H1 (cell line): ENCODE data around the gene TMEM222. TPM values are rescaled to one million over a fixed set of nuclear protein-coding genes. Genes with fewer than 3 reads are reported as not detected.

Experiments
- ASH2L ChIP-seq: fragments of 200-600, 300-600 bp; sonication (generic); IDR thresholded peaks from one replicate; pipeline ENCODE4 v1.7.1; 2017; ENCODE audit warnings: low read length
- BACH1 ChIP-seq: IDR thresholded peaks from 2 replicates; pipeline ENCODE4 v1.6.1; 2012; ENCODE audit warnings: low read length, improper control_type of control experiment
- BCL11A ChIP-seq, 2 experiments: IDR thresholded peaks; one replicate each; pipeline ENCODE4 v1.6.1; 2011; ENCODE audit warnings: low read depth in 2 of 2, low read length in 2 of 2, mild to moderate bottlenecking in 2 of 2
- CBX5 ChIP-seq: fragments of 300-800, 300-1000 bp; sonication (generic); IDR thresholded peaks from 2 replicates; pipeline ENCODE4 v1.7.1; 2016; ENCODE audit warnings: antibody characterized with exemption, low read length, low read depth
- EP300 ChIP-seq, 2 experiments: IDR thresholded peaks; 1 replicate in 1 of 2; 2 replicates in 1 of 2; pipeline ENCODE4 v1.6.1; 2011 to 2012; ENCODE audit warnings: low read depth in 2 of 2, low read length in 2 of 2, mild to moderate bottlenecking in 2 of 2, borderline replicate concordance in 1 of 2, inconsistent platforms in 1 of 2, moderate library complexity in 1 of 2
- FOSL1 ChIP-seq: IDR thresholded peaks from 2 replicates; pipeline ENCODE4 v1.6.1; 2011; ENCODE audit warnings: mild to moderate bottlenecking, low read depth, low read length, moderate library complexity; ENCODE audit not compliant: insufficient read depth
- GABPA ChIP-seq: IDR thresholded peaks from 2 replicates; pipeline ENCODE4 v1.6.1; 2011; ENCODE audit warnings: mild to moderate bottlenecking, low read length, moderate library complexity, borderline replicate concordance; ENCODE audit not compliant: insufficient read depth
- JUN ChIP-seq: IDR thresholded peaks from 2 replicates; pipeline ENCODE4 v1.6.1; 2011; ENCODE audit warnings: low read depth, mild to moderate bottlenecking, improper control_type of control experiment, low read length
- KDM4A ChIP-seq: IDR thresholded peaks from one replicate; pipeline ENCODE4 v1.7.1; 2012; ENCODE audit warnings: low read depth, mild to moderate bottlenecking, moderate library complexity, low read length, inconsistent platforms; ENCODE audit not compliant: severe bottlenecking
- NRF1 ChIP-seq: IDR thresholded peaks from 2 replicates; pipeline ENCODE4 v1.6.1; 2011; ENCODE audit warnings: mild to moderate bottlenecking, low read depth, low read length, improper control_type of control experiment
- POLR2A ChIP-seq, 2 experiments: IDR thresholded peaks; 1 replicate in 1 of 2; 2 replicates in 1 of 2; pipeline ENCODE4 v1.6.1; 2011; ENCODE audit warnings: low read depth in 2 of 2, low read length in 2 of 2, mild to moderate bottlenecking in 2 of 2; ENCODE audit errors: control extremely low read depth in 1 of 2
- POLR2AphosphoS5 ChIP-seq: IDR thresholded peaks from 2 replicates; pipeline ENCODE4 v1.6.1; 2011; ENCODE audit warnings: low read depth, low read length
- RFX5 ChIP-seq: IDR thresholded peaks from 2 replicates; pipeline ENCODE4 v1.6.1; 2011; ENCODE audit warnings: low read depth, low read length, improper control_type of control experiment, borderline replicate concordance
- RXRA ChIP-seq: IDR thresholded peaks from 2 replicates; pipeline ENCODE4 v1.6.1; 2011; ENCODE audit warnings: low read depth, mild to moderate bottlenecking, low read length, moderate library complexity; ENCODE audit not compliant: insufficient read depth
- SIN3A ChIP-seq, 2 experiments: IDR thresholded peaks in 1 of 2; conservative IDR thresholded peaks in 1 of 2; 2 replicates each; pipeline ENCODE4 v1.6.1; 2011 to 2012; ENCODE audit warnings: low read length in 2 of 2, improper control_type of control experiment in 1 of 2, low read depth in 1 of 2, mild to moderate bottlenecking in 1 of 2
- SIRT6 ChIP-seq: IDR thresholded peaks from one replicate; pipeline ENCODE4 v1.7.1; 2012; ENCODE audit warnings: low read length, inconsistent platforms
- SIX5 ChIP-seq: IDR thresholded peaks from 2 replicates; pipeline ENCODE4 v1.6.1; 2011; ENCODE audit warnings: mild to moderate bottlenecking, low read depth, low read length
- SP1 ChIP-seq: IDR thresholded peaks from 2 replicates; pipeline ENCODE4 v1.6.1; 2011; ENCODE audit warnings: low read depth, low read length
- SP4 ChIP-seq: IDR thresholded peaks from 2 replicates; pipeline ENCODE4 v1.6.1; 2012; ENCODE audit warnings: low read length, inconsistent platforms
- SRF ChIP-seq: IDR thresholded peaks from 2 replicates; pipeline ENCODE4 v1.6.1; 2011; ENCODE audit warnings: mild to moderate bottlenecking, low read depth, low read length, moderate library complexity
- TAF1 ChIP-seq: IDR thresholded peaks from 2 replicates; pipeline ENCODE4 v1.6.1; 2011; ENCODE audit warnings: mild to moderate bottlenecking, low read depth, low read length
- TBP ChIP-seq: IDR thresholded peaks from 2 replicates; pipeline ENCODE4 v1.6.1; 2011; ENCODE audit warnings: low read depth, low read length, improper control_type of control experiment
- polyA plus RNA-seq, 7 experiments: library from polyadenylated mRNA; depleted of rRNA in 3 of 7; stranded (reverse) in 5 of 7; unstranded in 2 of 7; fragments of >200 nt in 5 of 7; fragments of 200-250 nt in 2 of 7; gene quantifications; 1 replicate in 5 of 7; 2 replicates in 1 of 7; 4 replicates in 1 of 7; pipeline versions ENCODE4 v1.2.1 to v1.2.3, GENCODE V29; 2011 to 2013; ENCODE audit warnings: missing spikeins in 2 of 7, mixed read lengths in 2 of 7
- total RNA-seq: library from RNA; stranded (reverse); fragmentation: NEBNext Ultra II Directional; extraction: Animal tissue kit (Norgen Biotek cat#: 25700); gene quantifications from 2 replicates; pipeline ENCODE4 v1.2.1, GENCODE V29; 2021
- TF ChIP-seq, protein P1 (sequence below): IDR thresholded peaks from 2 replicates; pipeline ENCODE4 v1.6.1; 2012; ENCODE audit warnings: inconsistent platforms
- TF ChIP-seq, protein P2 (sequence below): IDR thresholded peaks from 2 replicates; pipeline ENCODE4 v1.6.1; 2011; ENCODE audit warnings: low read length, improper control_type of control experiment

TMEM222 gene
- total and polyA plus RNA-seq, 2 of the 8 experiments (the other 6 are each of a cell fraction or from before 2014, with no cell fraction given): 27.0 to 51.8 TPM

DNA sequence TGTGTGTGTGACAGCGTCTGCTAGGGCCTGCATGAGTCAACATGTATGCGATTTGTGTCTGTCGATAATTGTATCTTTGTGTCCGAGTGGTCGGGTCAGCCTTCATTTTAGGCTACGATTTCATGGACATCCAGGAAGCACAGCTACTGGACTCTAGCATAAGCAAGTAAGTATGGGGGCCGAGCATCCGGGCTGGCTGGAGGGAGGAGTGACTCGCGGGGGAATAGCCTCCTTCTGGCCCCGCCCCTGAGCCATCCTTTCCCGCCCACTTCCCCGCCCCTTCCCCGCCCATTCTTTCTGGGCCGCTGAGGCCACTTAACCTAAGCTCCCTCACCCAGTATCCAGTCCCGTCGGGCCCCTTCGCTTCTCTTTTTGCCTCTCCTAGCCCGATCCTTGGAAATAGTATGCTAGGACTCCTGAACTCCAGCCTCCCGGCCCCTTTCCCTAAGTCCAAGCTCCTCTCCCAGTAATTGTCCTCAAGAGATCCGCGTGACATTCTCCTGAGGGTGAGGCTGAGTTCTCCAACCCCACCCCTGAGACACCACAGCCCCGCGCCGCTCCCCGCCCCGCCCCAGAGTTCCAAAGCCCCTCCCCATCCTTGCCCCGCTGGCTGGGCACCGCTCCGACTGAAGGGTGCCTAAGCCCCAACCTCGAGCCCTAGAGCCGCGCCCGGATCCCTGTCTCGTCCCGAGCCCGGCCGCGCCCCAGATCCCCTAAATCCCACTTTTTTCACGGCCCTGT, 43.6 kb downstream of the TMEM222 start (continued):
- no peak for TF ChIP-seq SIX5
- no peak for TF ChIP-seq KDM4A
- TF ChIP-seq SP4: peak; percentile 93; the same call in 1 of the 2 replicates
- TF ChIP-seq JUN: no peak
- TF ChIP-seq POLR2A (IDR thresholded peaks at IDR 0.05; ENCODE audit: control extremely low read depth in 1 of 2, low read depth in 2 of 2, low read length in 2 of 2): peak in 1 of 2 experiments; percentile 51; a peak in 2 of 3 replicates
- peak in 1 of 2 experiments; percentile 98; a peak in 1 of 3 replicates for TF ChIP-seq EP300 (IDR thresholded peaks at IDR 0.05; ENCODE audit: borderline replicate concordance in 1 of 2, low read depth in 2 of 2, low read length in 2 of 2)
- TF ChIP-seq BCL11A (IDR thresholded peaks at IDR 0.05; ENCODE audit: low read depth in 2 of 2, low read length in 2 of 2): no peak
- TF ChIP-seq SIRT6: no peak
- TF ChIP-seq, protein P1, sequence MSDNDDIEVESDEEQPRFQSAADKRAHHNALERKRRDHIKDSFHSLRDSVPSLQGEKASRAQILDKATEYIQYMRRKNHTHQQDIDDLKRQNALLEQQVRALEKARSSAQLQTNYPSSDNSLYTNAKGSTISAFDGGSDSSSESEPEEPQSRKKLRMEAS: no peak
- TF ChIP-seq SP1: peak; percentile 85; the same call in 1 of the 2 replicates
- no peak for TF ChIP-seq CBX5
- no peak for TF ChIP-seq NRF1
- no peak for TF ChIP-seq RFX5
- no peak for TF ChIP-seq GABPA
- no peak for TF ChIP-seq SRF
- TF ChIP-seq TAF1: peak; percentile 71
- no peak for TF ChIP-seq ASH2L
- TF ChIP-seq POLR2AphosphoS5: no peak
- TF ChIP-seq, protein P2, sequence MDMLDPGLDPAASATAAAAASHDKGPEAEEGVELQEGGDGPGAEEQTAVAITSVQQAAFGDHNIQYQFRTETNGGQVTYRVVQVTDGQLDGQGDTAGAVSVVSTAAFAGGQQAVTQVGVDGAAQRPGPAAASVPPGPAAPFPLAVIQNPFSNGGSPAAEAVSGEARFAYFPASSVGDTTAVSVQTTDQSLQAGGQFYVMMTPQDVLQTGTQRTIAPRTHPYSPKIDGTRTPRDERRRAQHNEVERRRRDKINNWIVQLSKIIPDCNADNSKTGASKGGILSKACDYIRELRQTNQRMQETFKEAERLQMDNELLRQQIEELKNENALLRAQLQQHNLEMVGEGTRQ: no peak
- no peak for TF ChIP-seq SIN3A (conservative IDR thresholded peaks at IDR 0.05 in 1 of 2, IDR thresholded peaks at IDR 0.05 in 1 of 2; ENCODE audit: low read depth in 1 of 2, low read length in 2 of 2)
- TF ChIP-seq FOSL1: no peak
- no peak for TF ChIP-seq RXRA
- TF ChIP-seq BACH1: no peak
- TF ChIP-seq TBP: peak; percentile 62
